HEK293T (cell line): ENCODE results near the gene COG4.

ENCODE experiments used
- ARNT ChIP-seq: fragments of 450-650 bp; IDR thresholded peaks from 2 replicates; pipeline ENCODE4 v1.6.1; 2017; ENCODE audit warnings: mild to moderate bottlenecking
- BHLHE40 ChIP-seq: fragments of 450-650 bp; IDR thresholded peaks from 2 replicates; pipeline ENCODE4 v1.6.1; 2016; ENCODE audit warnings: mild to moderate bottlenecking, moderate library complexity, borderline replicate concordance
- CTBP1 ChIP-seq: fragments of 450-650 bp; IDR thresholded peaks from 2 replicates; pipeline ENCODE4 v1.6.1; 2016; ENCODE audit warnings: borderline replicate concordance
- ELF4 ChIP-seq: fragments of 450-650 bp; IDR thresholded peaks from 2 replicates; pipeline ENCODE4 v1.6.1; 2017; ENCODE audit warnings: antibody characterized with exemption
- FOXA1 ChIP-seq: fragments of 450-650 bp; IDR thresholded peaks from 2 replicates; pipeline ENCODE4 v1.6.1; 2016; ENCODE audit warnings: mild to moderate bottlenecking
- FOXK2 ChIP-seq: fragments of 450-650 bp; IDR thresholded peaks from 2 replicates; pipeline ENCODE4 v1.6.1; 2016; ENCODE audit warnings: mild to moderate bottlenecking
- FOXM1 ChIP-seq: fragments of 450-650 bp; IDR thresholded peaks from 2 replicates; pipeline ENCODE4 v1.6.1; 2017; ENCODE audit warnings: mild to moderate bottlenecking, borderline replicate concordance
- L3MBTL2 ChIP-seq: fragments of 450-650 bp; conservative IDR thresholded peaks from 2 replicates; pipeline ENCODE4 v1.6.1; 2016; ENCODE audit warnings: mild to moderate bottlenecking
- LEF1 ChIP-seq: fragments of 450-650 bp; IDR thresholded peaks from 2 replicates; pipeline ENCODE4 v1.6.1; 2017; ENCODE audit warnings: mild to moderate bottlenecking, borderline replicate concordance
- NFRKB ChIP-seq: fragments of 450-650 bp; IDR thresholded peaks from 2 replicates; pipeline ENCODE4 v1.6.1; 2016; ENCODE audit warnings: mild to moderate bottlenecking, moderate library complexity
- SP1 ChIP-seq: fragments of 450-650 bp; IDR thresholded peaks from 2 replicates; pipeline ENCODE4 v1.6.1; 2017
- SUZ12 ChIP-seq: fragments of 450-650 bp; IDR thresholded peaks from 2 replicates; pipeline ENCODE4 v1.6.1; 2016; ENCODE audit warnings: mild to moderate bottlenecking
- TARDBP ChIP-seq: fragments of 450-650 bp; IDR thresholded peaks from 2 replicates; pipeline ENCODE4 v1.6.1; 2016

- TF ChIP-seq L3MBTL2 (no peak), FOXM1 (no peak), SP1 (no peak), BHLHE40 (no peak), TARDBP (no peak), FOXA1 (no peak), NFRKB (no peak), SUZ12 (no peak), ARNT (no peak), LEF1 (no peak), ELF4 (no peak), CTBP1 (no peak), FOXK2 (no peak)
Measured at GRCh38 chr16:70457446-70458166, 65.7 kb downstream of the COG4 start.
